ENCODE results near the gene SF3B3.

- TF ChIP-seq ONECUT2 (CRISPR knock-in tag; IDR thresholded peaks at IDR 0.05) (no peak), ZNF800 (CRISPR knock-in tag; IDR thresholded peaks at IDR 0.05) (no peak)
Observed at GRCh38 chr16:70510216-70510615, 13.4 kb upstream of the SF3B3 start.
